NCI-H1694 treated with DMSO at 0.1 percent for 48 hours (cell line): Measurements from ENCODE around the gene MYCN.
A peak's percentile ranks its signal among the peaks of the same experiment; 100 is the strongest.
"Not testable (repeated sequence)": the region's sequence is repeated elsewhere in the genome, so short reads cannot be mapped to it uniquely, and the experiment has no call there.

ENCODE experiments used
- DNase-seq: peaks from one replicate; lab custom pipeline; 2025; lab: John Stamatoyannopoulos, UW

The MYCN gene

GRCh38 chr2:15907461-15908324 is 32.7 kb upstream of the MYCN start:
- DNase-seq, result no peak

- DNase-seq, result no peak
Observed at GRCh38 chr2:15908371-15908770, 32.0 kb upstream of the MYCN start.

- no peak for DNase-seq
Observed at GRCh38 chr2:15909157-15909556, 31.2 kb upstream of the MYCN start.

- no peak for DNase-seq
Observed at GRCh38 chr2:15909736-15910135, 30.6 kb upstream of the MYCN start.

- DNase-seq, result not testable (repeated sequence)
Observed at GRCh38 chr2:15911270-15911669, 29.1 kb upstream of the MYCN start.

GRCh38 chr2:15911686-15912085 is 28.7 kb upstream of the MYCN start:
- no peak for DNase-seq

- DNase-seq, result peak; percentile 41
Observed at GRCh38 chr2:15912203-15912602, 28.1 kb upstream of the MYCN start.

- DNase-seq, result no peak
Observed at GRCh38 chr2:15913146-15913545, 27.2 kb upstream of the MYCN start.

GRCh38 chr2:15914596-15915385 is 25.6 kb upstream of the MYCN start:
- peak; percentile 92 for DNase-seq

- not testable (repeated sequence) for DNase-seq
Observed at GRCh38 chr2:15915546-15915945, 24.8 kb upstream of the MYCN start.

- DNase-seq, result no peak
Observed at GRCh38 chr2:15916336-15916735, 24.0 kb upstream of the MYCN start.

- no peak for DNase-seq
Observed at GRCh38 chr2:15918761-15919356, 21.5 kb upstream of the MYCN start.

GRCh38 chr2:15919716-15920434 is 20.5 kb upstream of the MYCN start:
- DNase-seq, result peak; percentile 88

GRCh38 chr2:15920696-15921095 is 19.7 kb upstream of the MYCN start:
- DNase-seq, result no peak

- DNase-seq, result no peak
Observed at GRCh38 chr2:15923597-15923996, 16.8 kb upstream of the MYCN start.

- no peak for DNase-seq
Observed at GRCh38 chr2:15925819-15926218, 14.5 kb upstream of the MYCN start.

GRCh38 chr2:15926252-15926651 is 14.1 kb upstream of the MYCN start:
- DNase-seq, result no peak

- no peak for DNase-seq
Observed at GRCh38 chr2:15927551-15928218, 12.7 kb upstream of the MYCN start.

- not testable (repeated sequence) for DNase-seq
Observed at GRCh38 chr2:15929008-15929407, 11.3 kb upstream of the MYCN start.

GRCh38 chr2:15929861-15930260 is 10.5 kb upstream of the MYCN start:
- no peak for DNase-seq

- no peak for DNase-seq
Observed at GRCh38 chr2:15930589-15931318, 9.6 kb upstream of the MYCN start.
